Activated gamma-delta T cell (primary cell): ENCODE data around the gene PDRG1.
"Not testable (repeated sequence)": the region's sequence is repeated elsewhere in the genome, so short reads cannot be mapped to it uniquely, and the experiment has no call there.

Source experiments
- DNase-seq: peaks from one replicate; lab custom pipeline; 2025; lab: John Stamatoyannopoulos, UW

Gene PDRG1

DNA sequence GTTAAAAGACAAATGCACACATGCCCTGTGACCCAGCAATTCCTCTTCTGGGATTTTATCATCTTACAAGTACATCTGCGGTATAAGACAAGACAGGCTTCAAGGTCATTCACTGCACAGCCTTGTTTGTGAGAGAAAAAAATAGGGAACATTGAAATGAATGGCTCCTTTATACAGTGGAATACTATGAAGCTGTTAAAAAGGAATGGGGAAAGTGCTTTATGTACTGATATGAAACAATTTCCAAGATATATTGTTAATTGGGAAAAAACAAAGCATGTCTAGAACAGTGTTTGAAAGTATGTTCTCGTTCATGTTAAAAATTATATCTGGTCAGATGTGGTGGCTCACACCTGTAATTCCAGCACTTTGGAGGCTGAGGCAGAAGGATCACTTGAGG, 25.4 kb downstream of the PDRG1 start:
- DNase-seq, result no peak

DNA sequence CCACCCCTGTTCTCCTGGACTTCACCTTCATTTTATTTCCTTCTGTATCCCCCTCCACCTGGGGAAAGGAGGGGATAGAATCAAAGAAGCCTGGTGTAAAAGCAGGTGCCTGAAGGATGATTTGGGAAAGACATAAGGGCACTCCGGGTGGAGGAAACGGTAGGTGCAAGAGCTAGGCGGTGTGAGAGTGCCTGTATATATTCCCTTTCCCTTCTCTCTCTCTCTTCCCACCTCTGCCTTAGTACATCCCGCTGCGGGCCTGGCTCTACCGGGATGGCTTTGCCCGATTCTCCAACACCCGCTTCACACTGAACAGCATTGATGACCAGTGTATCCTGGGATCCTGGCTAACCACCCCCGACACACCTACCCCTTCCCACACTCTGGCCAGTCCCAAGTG, 26.2 kb downstream of the PDRG1 start:
- no peak for DNase-seq

DNA sequence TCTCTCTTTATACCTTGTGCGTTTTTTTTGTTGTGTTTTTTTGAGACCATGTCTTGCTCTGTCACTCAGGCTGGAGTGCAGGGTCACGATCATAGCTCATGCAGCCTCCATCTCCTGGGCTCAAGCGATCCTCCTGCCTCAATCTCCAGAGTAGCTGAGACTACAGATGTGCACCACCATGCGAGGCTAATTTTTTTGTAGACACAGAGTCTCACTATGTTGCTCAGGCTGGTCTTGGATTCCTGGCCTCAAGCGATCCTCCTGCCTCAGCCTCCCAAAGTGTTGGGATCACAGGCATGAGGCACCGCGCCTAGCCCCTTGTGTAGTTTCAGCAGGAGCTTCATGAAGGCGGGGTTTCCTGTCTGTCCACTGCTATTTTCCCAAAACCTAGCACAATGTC, 27.3 kb downstream of the PDRG1 start:
- no peak for DNase-seq

DNA sequence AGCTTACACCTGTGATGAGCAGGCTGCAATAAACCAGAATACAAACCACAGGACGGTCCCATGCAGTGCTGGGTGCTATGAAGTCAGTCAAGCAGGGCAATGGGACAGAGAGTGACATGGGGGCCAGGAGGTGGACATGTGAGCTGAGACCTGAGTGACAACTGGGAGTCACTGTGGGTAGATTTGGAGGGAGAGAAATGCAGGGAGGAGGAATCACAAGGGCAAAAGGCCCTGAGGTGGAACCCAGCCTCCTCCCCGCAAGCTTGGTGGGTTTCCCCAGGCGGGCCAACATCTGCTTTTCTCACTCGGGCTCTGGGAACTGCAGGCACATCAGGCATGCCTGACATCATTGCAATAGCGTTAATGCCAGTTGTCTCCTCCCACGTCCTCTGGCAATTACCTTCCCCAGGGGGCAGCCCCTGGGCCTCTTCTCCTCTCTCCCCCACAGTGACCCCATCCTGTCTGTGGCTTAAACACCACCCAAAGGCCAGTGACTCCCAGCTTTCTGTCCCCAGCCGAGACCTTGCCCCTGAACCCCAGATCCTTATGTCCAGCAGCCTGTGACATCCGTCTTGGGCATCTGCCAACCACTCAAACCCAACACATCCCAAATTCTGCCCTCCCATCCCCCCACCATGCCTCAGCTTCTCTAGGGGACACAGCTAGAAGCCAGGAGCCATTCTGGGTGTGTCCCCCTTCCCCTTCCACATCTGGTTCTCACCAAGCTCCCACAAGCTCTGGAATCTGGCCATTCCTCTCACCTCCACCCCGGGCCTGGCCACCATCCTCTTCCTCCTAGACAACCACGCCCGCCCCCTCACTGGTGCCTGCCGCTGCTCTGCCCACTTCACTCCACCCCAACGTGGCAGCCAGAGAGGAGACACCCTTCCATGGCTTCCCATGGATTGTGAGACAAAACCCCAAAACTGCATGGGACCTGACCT, 28.2 kb downstream of the PDRG1 start:
- no peak for DNase-seq

DNA sequence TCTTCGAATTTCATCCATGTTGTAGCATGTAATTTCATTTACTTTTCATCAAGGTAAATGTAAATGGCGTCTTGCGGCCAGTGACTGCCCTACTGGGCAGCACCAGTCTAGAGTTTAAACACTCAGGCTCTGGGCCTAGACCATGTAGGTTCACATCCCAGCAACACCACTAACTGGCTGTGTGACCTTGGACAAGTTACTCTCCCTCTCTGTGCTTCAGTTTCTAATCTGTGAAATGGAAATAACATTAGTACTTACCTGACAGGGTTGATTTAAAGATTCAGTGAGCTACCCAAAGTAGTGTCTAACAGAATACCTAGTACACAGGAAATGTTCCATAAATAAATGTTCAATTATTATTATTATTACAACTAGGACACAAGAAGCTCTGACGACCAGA, 29.3 kb downstream of the PDRG1 start:
- DNase-seq, result no peak

DNA sequence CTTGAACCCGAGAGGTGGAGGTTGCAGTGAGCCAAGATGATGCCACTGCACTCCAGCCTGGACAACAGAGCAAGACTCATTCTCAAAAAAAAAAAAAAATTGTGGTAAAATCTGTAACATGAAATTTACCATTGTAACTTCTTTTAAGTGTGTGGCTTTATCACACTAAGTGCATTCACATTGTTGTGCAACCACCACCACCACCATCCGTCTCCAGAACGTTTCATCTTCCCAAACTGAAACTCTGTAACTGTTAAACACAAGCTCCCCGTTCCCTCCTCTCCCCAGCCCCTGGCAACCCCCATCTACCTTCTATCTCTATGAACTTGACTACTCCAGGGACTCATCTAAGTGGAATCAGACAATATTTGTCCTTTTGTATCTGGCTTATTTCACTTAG, 29.7 kb downstream of the PDRG1 start:
- no peak for DNase-seq

DNA sequence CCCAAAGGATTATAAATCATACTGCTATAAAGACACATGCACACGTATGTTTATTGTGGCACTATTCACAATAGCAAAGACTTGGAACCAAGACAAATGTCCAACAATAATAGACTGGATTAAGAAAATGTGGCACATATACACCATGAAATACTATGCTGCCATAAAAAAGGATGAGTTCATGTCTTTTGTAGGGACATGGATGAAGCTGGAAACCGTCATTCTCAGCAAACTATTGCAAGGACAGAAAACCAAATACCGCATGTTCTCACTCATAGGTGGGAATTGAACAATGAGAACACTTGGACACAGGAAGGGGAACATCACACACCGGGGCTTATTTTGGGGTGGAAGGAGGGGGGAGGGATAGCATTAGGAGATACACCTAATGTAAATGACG, 30.4 kb downstream of the PDRG1 start:
- not testable (repeated sequence) for DNase-seq

DNA sequence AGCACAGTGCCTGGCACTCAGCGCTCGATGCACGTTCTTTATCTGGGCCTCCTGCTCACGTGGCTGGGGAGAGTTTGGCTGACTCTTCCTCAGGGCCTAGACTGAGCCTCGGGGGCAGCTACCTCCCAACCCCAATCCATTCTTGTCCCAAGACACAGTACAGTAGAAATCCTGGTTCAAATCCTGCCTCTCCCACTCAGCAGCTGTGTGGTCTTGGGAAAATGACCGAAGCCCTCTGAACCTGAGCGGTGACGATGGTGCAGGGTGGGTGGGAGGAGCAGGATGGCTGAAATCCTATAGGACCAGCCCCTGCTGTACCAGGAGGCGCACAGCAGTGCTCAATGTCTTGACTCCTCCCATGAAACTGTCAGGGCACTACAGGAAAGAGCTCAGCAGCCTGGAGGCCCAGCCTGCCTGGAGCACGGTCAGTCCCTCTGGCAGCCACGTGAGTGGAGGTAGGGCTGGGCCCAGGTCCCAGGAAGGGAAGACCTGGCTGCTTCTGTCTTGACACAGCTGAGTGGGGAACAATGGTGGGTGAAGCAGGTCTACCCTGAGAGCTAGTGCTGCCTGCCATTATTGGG, 31.5 kb downstream of the PDRG1 start:
- DNase-seq, result no peak

DNA sequence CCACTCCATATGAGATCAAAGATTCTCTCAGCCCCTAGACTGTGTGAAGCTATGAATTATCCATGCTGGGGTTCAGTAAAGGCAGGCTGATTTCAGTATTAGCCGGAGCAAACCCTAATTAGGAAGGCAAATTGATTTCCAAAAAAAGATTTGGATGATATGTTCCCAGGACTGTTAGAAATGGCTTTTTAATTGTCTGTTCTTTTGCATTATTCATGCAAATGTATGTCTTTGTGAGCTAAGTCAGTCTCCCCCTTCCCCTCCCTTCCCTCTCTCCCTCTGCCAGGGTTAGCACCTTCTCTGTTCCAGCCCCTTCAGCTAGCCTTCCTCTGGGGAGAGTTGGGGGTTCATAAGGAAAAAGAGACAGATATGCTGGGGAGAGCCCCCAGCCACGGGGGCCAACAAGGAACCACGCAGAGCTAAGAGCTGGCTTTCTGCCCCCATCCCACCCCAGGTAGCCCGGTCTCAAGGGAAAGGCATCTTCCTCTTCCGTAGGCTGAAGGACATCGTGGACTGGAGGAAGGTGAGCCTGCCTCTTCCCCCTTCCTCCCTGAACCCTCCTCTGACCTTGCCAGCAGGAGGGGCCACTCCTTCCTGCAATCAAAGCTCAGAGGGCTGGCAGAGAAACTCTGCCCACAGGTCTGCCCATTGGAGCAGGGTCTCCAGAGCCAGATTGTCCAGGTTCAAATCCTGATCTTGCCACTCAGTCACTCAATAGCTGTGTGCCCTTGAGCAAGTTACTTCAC, 32.3 kb downstream of the PDRG1 start:
- no peak for DNase-seq

DNA sequence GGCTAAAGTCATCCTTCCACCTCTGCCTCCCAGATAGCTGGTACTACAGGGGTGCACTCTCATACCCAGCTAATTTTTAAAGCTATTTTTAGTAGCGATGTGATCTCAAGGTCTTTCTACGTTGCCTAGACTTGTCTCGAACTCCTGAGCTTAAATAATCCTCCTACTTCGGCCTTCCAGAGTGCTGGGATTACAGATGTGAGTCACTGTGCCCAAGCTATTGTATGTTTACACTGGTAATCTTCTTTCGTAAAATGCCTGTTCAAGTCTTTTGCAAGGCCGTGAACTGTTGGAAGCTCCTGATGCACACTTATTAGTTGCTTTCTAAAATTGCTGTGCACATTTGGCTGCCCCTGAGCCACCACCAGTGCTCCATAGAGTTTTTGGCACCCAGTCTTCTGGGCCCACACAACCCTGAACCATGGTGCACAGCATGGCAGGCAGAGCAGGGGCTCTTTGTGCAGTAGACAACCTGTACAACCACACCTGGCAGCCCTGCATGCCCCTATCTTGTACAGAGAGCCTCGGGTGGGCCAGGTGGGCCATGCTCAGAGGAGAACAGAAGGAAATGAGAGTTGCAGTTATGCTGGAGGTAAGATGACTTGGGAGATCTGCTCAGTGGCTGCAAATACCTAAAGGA, 33.3 kb downstream of the PDRG1 start:
- DNase-seq, result no peak

DNA sequence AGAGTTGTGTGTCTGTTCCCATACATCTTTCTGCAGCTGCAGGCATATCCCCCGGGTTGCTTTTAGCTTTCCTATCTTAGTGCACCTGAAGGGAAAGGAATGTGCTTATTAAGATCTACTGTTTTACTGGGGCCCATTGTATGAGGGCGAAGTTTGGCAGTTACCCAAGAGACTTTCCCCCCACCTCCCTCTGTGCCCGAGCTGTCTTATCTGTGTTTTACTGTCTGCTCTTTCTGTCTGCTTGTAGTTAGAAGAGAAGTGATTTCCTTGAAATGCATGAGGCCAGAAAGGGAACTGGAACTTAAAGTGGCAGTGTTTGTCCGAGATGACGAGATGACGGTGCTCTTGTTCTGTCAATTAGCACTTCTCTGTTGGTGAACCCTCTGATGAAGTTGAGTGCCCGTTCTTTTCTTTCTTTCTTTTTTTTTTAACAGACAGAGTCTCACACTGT, 33.9 kb downstream of the PDRG1 start:
- DNase-seq, result not testable (repeated sequence)

DNA sequence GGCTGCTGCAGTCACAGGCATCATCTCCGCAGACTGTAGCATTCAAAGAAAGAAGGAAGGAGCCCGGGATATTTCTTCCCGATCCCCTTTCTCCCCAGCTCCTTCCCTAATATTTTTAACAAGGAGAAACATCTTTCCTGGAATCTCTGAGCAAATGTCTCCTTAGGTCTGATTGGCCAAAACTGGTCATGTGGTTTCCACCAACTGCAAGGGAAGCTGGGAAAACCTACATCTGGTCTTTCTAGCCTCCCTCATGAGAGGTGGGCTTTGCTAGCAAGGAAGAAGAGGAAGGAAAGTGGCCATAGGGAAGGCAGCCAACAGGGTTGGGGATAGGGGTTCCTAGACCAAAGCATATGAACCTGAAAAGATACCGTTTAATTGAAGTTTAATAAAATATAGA, 35.1 kb downstream of the PDRG1 start:
- no peak for DNase-seq

DNA sequence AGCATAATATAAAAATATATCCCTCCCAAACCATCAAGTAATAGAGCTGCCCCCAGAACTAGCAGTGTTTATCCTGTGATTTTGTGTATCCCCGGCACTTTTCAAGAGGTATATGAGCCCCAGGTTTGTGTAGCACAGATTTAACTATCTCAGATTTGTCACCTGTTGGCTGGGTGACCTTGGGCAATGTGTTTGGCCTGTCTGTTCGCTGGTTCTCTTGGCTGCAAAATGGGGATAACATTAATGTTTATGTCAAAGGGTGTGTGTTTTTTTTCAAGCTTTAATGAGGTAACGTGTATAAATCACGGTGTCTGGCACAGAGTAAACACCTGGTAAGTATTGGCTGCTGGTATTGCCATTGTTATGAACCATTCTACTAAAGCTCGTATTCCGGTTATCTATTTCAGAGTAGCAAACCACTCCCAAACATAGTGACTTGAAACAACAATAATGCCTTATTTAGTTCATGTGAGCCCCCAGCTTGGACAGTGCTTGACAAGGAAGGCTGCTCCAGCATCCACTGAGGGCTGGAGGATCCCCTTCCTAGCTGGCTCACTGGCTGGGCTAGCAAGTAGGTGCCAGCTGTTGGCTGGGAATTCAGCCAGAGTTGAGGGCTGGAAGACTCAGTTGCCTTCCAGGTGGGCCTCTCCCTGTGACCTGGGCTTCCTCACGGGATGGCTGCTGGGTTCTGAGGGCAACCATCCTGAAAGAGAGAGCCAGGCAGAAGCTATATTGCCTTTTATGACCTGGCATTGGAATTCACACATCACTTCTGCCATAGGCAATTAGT, 36.2 kb downstream of the PDRG1 start:
- no peak for DNase-seq

DNA sequence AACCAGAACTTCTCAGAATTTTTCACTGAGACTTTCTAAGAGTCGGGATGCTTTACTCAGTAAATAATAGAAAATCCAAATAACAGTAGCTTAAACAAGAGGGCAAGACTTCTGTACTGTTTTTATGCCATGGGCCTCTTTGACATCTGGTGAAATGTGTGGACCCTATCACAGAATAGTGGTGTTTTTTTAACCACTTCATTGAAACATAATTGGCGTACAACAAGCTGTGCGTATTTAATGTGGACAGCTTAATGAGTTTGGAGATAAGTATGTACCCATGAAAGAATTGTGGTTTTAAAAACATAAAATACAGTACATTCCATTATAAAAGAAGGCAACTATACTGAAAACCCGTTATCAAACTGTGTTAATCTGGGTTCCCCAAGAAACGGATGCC, 37.7 kb downstream of the PDRG1 start:
- no peak for DNase-seq

DNA sequence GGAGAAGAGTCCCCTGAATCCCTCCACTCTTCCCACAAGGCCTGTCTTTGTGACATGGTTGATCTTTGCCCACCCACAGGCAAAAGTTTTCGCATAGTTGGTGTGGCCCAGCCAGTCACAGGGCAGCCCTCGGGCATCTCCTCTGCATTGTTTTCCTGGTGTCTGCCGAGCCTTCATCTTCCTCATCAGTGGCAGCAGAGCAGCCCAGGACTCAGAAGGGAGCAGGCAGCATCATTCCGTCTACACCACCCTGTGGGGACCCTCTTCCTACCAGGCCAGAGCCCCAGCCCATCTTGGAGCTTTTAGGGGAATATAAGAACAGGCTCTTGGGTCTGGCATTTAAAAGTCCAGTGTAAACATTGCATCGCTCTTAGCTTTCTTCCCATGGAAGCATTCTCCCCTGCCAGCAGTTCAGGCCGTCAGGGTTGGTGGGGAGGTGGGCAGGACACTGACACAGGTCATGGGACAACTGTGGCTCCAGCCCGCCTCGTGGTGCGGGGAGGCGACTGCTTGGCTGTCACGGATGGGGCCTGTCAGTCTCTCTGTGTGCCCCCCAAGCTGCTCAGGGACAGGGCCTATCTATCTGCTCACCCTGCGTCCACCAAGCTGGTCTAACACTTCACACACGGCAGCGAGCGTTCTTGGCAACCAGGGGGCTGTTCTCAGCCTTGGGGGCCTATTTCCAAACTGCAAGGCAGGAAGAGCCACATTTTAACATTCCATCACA, 38.3 kb downstream of the PDRG1 start:
- DNase-seq, result no peak

DNA sequence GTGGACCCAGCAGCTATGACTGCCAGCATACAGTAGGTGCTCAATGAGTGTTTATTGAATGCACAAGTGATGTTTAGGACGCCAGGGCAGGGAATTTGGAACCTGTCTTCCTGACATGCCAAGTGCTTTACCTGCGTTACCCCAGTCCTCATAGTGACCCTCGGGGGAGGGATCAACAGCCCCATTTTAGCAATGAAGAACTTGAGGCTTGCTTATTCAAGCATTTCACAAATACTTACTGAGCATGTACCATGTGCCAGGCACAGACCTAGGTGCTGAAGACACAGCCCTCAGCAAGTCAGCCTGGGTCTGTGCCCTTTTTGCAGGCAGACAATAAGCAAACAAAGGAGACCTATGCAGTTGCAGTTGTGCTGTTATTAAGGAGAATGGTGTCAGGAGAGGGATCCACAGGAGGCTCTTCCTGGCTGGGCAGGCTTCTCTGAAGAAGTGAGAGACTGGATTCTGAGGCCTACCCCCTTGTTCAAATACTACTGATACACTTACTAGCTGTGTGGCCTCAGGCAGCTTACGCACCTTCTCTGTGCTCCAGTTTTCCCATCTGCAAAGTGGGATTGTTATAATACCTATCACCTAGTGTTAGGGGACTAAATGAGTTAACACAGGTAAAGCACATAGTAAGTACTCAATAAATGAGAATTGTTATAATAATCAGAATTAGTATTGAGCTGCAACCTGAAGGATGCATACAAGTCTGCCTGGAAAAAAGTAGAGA, 41.6 kb downstream of the PDRG1 start:
- DNase-seq, result no peak

DNA sequence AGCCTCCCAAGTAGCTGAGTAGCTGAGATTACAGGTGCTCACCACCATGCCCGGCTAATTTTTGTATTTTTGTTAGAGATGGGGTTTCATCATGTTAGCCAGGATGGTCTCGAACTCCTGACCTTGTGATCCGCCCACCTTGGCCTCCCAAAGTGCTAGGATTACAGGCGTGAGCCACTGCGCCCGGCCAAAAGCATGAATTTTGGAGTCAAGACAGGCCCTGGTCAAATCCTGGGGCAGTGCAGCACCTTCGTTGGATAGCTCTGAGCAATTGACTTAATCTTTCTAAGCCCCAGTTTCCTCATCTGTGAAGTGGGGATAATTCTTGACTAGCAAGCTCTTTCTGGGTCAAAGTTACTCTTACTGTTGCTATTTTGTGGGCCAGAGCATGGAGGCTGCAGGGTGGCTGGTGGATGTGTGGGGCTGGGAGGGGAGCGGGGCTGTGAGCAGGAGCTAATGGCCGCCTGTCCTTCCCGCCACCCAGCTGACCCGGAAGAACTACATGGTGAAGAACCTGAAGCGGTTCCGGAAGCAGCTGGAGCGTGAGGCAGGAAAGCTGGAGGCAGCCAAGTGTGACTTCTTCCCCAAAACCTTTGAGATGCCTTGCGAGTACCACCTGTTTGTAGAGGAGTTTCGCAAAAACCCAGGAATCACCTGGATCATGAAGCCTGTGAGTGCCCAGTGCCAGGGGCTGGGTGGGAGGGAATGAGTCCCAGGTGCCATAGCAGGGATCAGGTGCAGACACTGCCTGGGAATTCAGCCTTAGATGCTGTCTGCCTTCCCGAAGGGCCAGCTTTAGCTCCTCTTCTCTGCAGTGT, 42.4 kb downstream of the PDRG1 start:
- DNase-seq, result no peak

DNA sequence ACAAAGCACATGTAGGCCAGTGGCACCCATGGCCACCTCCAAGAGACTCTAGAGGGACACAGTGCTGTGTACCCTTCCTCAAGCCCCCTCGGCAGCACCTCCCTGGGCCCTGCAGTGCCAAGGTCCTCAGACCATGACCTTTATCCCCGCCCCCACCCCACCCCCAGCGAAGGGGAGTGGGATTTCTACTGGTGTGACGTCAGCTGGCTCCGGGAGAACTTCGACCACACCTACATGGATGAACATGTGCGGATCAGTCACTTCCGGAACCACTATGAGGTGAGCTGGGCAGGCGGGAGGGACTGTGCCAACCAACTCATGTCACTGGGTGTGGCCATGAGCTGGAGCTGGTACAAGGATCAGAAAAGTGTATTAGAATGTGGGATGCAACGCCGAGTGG, 43.4 kb downstream of the PDRG1 start:
- DNase-seq, result no peak

DNA sequence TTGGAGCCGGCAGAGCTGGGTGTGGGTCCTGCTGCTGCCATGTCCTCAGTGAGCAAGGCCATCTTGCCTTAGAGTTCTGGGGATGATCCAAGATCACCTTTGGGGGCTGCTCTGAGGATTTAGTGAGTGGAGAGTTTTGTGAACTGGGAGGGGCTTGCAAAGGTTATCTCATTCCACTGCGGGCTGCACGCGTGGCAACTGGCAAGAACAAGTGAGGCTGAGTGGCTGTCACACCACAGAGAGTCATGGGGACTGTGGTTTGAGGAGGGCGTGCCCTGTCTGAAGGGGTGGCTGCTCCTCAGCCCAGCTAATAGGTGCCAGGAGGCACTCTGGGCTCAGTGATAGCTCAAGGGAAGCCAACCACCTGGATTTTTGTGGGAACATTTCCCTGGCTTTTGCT, 43.8 kb downstream of the PDRG1 start:
- no peak for DNase-seq
